ENCODE measurements around the gene CREB3L1. TPM values are rescaled to one million over a fixed set of nuclear protein-coding genes. Genes with fewer than 3 reads are reported as not detected.
A peak's percentile ranks its signal among the peaks of the same experiment; 100 is the strongest.

Gene CREB3L1
- total RNA-seq, 1 experiment from 2014 or later = not detected

- DNase-seq (ENCODE audit: low read depth, low spot score) = peak; percentile 49
- in situ Hi-C loops (cut with HindIII; ENCODE audit: low pct_unique_long_range_greater_than_20kb, low sequenced_read_pairs) = no loop called here
Measured at GRCh38 chr11:46363031-46363407, 85.6 kb downstream of the CREB3L1 start.

DNA sequence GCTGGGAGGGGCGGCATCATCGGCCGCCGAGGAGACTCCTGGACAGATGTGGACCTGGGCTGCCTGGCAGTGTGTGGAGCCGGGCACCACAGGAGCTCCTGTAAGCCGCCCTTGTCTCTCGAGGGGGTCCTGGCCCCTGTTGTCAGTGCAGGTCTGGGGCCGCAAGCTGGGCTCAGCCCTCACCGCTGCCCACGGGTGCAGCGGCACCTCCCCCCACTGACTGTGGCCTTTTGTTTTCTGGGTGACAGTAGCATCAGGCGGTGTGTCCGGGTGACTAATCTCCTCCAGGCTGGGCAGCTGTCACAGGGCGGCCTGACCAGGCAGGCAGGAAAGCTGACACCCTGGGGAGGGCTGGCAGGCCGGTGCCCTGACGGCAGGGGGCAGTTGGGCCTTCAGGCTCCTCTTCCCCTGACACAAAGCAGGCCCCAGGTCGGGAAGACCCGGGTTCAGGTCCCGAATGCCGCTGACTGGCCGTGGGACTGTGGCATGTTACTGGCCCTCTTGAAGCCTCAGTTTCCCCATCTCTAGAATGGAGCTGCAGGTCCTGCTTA is 86.1 kb downstream of the CREB3L1 start:
- DNase-seq (ENCODE audit: low read depth, low spot score) = peak; percentile 68
- in situ Hi-C loops (cut with HindIII; ENCODE audit: low pct_unique_long_range_greater_than_20kb, low sequenced_read_pairs) = no loop called here

DNA sequence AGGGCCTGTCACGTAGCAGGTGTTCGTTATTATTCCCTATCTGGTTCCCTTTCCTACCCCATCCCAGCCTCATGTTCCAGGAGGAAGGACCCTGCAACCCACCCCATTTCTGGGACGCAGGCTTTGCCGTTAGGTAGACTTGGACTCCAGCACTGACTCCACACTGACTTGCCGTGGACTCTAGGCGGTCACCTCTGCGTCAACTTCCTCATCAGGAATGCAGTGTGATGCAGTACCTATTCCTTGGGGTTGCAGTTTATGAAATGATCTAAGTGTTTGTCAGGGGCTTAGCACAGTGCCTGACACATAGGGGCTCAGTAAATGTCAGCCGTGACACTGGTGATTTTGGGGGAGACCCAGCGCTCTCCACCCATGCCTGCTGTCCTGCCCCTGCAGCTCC is 86.6 kb downstream of the CREB3L1 start:
- in situ Hi-C loops (cut with HindIII; ENCODE audit: low pct_unique_long_range_greater_than_20kb, low sequenced_read_pairs) = no loop called here
- no peak for DNase-seq (ENCODE audit: low read depth, low spot score)

DNA sequence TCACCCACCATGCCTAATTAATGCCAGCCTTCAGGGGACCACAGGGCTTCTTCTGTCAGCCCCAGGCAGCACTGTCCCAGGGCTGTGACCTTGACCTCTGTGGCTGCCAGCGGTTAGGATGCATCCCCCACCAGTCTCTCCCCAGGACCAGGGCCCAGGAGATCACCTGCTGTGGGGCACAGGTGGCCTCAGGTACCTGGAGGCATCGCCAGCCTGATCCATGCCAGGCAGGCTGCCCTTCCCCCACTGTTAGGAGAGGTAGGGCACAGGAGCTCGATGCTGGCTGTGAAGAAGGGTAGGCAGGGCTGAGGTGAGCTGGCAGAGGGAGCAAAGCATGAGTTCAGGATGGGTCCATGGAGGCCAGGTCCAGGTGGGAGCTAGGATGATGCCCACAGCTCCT is 87.3 kb downstream of the CREB3L1 start:
- no peak for DNase-seq (ENCODE audit: low read depth, low spot score)
- in situ Hi-C loops (cut with HindIII; ENCODE audit: low pct_unique_long_range_greater_than_20kb, low sequenced_read_pairs) = no loop called here

DNA sequence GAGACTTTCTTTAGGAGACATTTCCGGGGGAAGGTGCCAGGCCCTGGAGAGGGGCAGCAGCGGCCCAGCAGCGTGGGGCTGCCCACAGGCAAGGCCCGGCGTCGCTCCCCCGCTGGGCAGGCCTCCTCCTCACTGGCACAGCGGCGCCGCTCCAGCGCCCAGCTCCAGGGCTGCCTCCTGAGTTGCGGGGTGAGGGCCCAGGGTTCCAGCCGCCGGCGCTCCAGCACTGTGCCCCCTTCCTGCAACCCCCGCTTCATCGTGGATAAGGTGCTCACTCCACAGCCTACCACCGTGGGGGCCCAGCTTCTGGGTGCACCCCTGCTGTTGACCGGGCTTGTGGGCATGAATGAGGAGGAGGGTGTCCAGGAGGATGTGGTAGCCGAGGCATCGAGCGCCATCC is 88.8 kb downstream of the CREB3L1 start:
- in situ Hi-C loops (cut with HindIII; ENCODE audit: low pct_unique_long_range_greater_than_20kb, low sequenced_read_pairs) = no loop called here
- DNase-seq (ENCODE audit: low read depth, low spot score) = no peak

DNA sequence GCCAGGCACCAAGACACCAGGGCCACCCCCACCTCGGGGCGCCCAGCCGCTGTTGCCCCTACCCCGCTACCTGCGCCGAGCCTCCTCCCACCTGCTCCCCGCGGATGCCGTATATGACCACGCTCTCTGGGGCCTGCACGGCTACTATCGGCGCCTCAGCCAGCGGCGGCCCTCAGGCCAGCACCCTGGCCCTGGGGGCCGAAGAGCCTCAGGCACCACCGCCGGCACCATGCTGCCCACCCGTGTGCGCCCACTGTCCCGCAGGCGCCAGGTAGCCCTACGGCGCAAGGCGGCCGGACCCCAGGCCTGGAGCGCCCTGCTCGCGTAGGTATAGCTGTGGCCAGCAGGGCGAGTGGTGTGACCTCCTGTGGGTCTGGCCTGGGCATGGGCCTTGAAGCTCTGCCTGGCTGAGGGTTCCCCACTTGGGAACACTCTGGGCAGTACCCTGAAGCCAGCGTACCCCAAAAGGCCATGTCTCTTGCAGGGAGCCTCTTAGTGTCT is 89.2 kb downstream of the CREB3L1 start:
- in situ Hi-C loops (cut with HindIII; ENCODE audit: low pct_unique_long_range_greater_than_20kb, low sequenced_read_pairs) = no loop called here

DNA sequence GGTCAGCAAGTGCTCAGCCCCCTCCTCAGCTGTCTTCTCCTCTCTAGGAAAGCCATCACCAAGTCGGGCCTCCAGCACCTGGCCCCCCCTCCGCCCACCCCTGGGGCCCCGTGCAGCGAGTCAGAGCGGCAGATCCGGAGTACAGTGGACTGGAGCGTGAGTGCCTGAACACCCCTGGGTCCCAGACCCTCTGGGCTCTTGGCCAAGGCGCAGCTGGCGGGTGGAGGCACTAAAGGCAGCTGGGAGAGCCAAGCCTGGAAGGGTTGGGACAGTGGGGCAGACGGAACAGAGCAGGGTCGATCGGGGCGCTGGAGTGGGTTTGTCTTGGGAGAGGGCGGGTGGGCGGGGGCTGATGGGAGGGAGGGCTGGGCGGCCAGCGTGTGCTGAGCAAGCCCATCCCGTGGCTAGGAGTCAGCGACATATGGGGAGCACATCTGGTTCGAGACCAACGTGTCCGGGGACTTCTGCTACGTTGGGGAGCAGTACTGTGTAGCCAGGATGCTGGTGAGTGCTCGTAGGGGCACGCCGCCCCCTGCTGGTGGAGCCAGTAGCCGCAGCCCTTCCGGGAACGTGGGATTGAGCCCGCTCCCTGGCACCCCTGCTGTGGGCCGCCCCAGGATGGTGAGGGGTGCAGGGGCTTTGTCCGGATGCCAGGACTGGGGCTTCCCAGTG is 89.9 kb downstream of the CREB3L1 start:
- DNase-seq (ENCODE audit: low read depth, low spot score) = peak; percentile 43
- in situ Hi-C loops (cut with HindIII; ENCODE audit: low pct_unique_long_range_greater_than_20kb, low sequenced_read_pairs) = no loop called here

More for the DNA sequence above, 89.2 kb downstream of the CREB3L1 start:
- no peak for DNase-seq (ENCODE audit: low read depth, low spot score)

DNA sequence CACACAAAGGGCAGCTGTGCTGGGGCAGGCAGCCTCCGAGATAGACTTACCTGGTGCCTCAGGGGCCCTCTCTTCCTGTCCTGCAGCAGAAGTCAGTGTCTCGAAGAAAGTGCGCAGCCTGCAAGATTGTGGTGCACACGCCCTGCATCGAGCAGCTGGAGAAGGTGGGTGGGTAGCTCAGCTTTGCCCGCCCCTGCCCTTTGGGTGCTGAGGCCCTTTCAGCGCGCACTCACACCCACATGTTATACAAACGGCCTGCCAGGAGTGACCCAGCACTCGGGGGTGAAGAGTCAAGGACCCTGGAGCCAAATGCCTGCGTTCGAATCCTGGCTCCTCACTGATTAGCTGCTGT is 90.4 kb downstream of the CREB3L1 start:
- in situ Hi-C loops (cut with HindIII; ENCODE audit: low pct_unique_long_range_greater_than_20kb, low sequenced_read_pairs) = no loop called here

DNA sequence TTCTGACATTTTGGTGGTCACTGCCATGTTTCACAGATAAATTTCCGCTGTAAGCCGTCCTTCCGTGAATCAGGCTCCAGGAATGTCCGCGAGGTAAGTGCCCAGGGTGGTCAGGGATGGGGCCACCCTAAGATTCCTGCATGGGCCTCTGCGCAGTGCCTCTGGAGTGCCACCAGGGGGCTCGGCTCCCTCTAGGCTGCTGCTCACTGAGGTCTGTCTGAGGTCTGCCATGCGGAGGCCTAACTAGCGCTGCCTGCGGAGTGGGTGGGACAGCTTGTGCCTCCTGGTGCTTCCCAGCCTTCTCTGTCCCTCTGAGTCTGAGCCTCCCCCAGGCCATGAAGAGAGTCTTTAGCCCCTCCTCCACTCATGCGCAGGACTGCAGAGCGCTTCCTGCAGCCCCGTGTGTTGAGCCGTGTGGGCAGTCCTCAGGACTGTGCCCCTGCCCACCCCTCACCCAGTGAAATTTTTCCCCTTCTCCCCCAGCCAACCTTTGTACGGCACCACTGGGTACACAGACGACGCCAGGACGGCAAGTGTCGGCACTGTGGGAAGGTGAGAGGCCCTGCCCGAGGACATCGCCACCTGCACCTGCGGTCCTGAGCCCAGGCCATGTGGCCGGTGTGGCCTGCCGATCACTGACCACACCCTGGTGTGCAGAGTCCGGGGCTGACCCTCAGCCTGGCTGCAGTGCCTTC is 92.1 kb downstream of the CREB3L1 start:
- DNase-seq (ENCODE audit: low read depth, low spot score) = peak; percentile 78
- in situ Hi-C loops (cut with HindIII; ENCODE audit: low pct_unique_long_range_greater_than_20kb, low sequenced_read_pairs) = no loop called here

More for the DNA sequence above, 90.4 kb downstream of the CREB3L1 start:
- no peak for DNase-seq (ENCODE audit: low read depth, low spot score)

GRCh38 chr11:46370253-46370652 is 92.8 kb downstream of the CREB3L1 start:
- in situ Hi-C loops (cut with HindIII; ENCODE audit: low pct_unique_long_range_greater_than_20kb, low sequenced_read_pairs) = no loop called here
- no peak for DNase-seq (ENCODE audit: low read depth, low spot score)

Other genes with a start within 250 kb of the CREB3L1 start
- gene PHF21A, start 156.2 kb upstream of the CREB3L1 start, total RNA-seq (2014; rRNA removed; shearing (Covaris generic)) = 15.2 and 15.3 TPM in 2 replicates
- 23.0 and 27.6 TPM in 2 replicates for gene DGKZ, start 69.8 kb downstream of the CREB3L1 start, total RNA-seq (2014; rRNA removed; shearing (Covaris generic))
- 3.1 and 4.7 TPM in 2 replicates for gene MDK, start 104.0 kb downstream of the CREB3L1 start, total RNA-seq (2014; rRNA removed; shearing (Covaris generic))
- 1.9 and 2.7 TPM in 2 replicates for gene CHRM4, start 114.1 kb downstream of the CREB3L1 start, total RNA-seq (2014; rRNA removed; shearing (Covaris generic))